ENCODE results near the gene TTC38.

TTC38 gene

GRCh38 chr22:46292173-46292572 is 24.4 kb downstream of the TTC38 start:
- no peaks in the 10 kb centered on the region for H3K9me3 ChIP-seq (ENCODE audit: control insufficient read depth in 1 of 2, low read length in 2 of 2)
- peaks cover 0 to 14% of the 10 kb centered on the region in 2 donors for H3K4me1 ChIP-seq (ENCODE audit: control insufficient read depth in 1 of 2, insufficient read depth in 2 of 2, low read length in 2 of 2)
- H3K27me3 ChIP-seq (ENCODE audit: low read depth, low read length) = no peaks in the 10 kb centered on the region
- no peak overlapping the region for H3K27ac ChIP-seq (ENCODE audit: low read length)
- peaks cover 11 to 50% of the 10 kb centered on the region in 2 donors for H3K36me3 ChIP-seq (ENCODE audit: control insufficient read depth in 1 of 2, insufficient read depth in 2 of 2, low read length in 2 of 2)
- no peak overlapping the region for H3K4me3 ChIP-seq (ENCODE audit: low read depth in 1 of 2, low read length in 2 of 2)

- H3K9me3 ChIP-seq (ENCODE audit: control insufficient read depth in 1 of 2, low read length in 2 of 2) = no peaks in the 10 kb centered on the region
- no peak overlapping the region for H3K27ac ChIP-seq (ENCODE audit: low read length)
- peaks cover 3 to 18% of the 10 kb centered on the region in 2 donors for H3K4me1 ChIP-seq (ENCODE audit: control insufficient read depth in 1 of 2, insufficient read depth in 2 of 2, low read length in 2 of 2)
- no peaks in the 10 kb centered on the region for H3K27me3 ChIP-seq (ENCODE audit: low read depth, low read length)
- H3K36me3 ChIP-seq (ENCODE audit: control insufficient read depth in 1 of 2, insufficient read depth in 2 of 2, low read length in 2 of 2) = peaks cover 11 to 45% of the 10 kb centered on the region in 2 donors
- no peak overlapping the region for H3K4me3 ChIP-seq (ENCODE audit: low read depth in 1 of 2, low read length in 2 of 2)
Measured at GRCh38 chr22:46292732-46293131, 24.9 kb downstream of the TTC38 start.

- H3K27ac ChIP-seq (ENCODE audit: low read length) = no peak overlapping the region
- no peaks in the 10 kb centered on the region for H3K27me3 ChIP-seq (ENCODE audit: low read depth, low read length)
- no peak overlapping the region for H3K4me3 ChIP-seq (ENCODE audit: low read depth in 1 of 2, low read length in 2 of 2)
- H3K36me3 ChIP-seq (ENCODE audit: control insufficient read depth in 1 of 2, insufficient read depth in 2 of 2, low read length in 2 of 2) = peaks cover 11 to 39% of the 10 kb centered on the region in 2 donors
- no peaks in the 10 kb centered on the region for H3K9me3 ChIP-seq (ENCODE audit: control insufficient read depth in 1 of 2, low read length in 2 of 2)
- peaks cover 3 to 18% of the 10 kb centered on the region in 2 donors for H3K4me1 ChIP-seq (ENCODE audit: control insufficient read depth in 1 of 2, insufficient read depth in 2 of 2, low read length in 2 of 2)
Measured at GRCh38 chr22:46293577-46294260, 25.9 kb downstream of the TTC38 start.

- H3K9me3 ChIP-seq (ENCODE audit: control insufficient read depth in 1 of 2, low read length in 2 of 2) = no peaks in the 10 kb centered on the region
- no peak overlapping the region for H3K4me3 ChIP-seq (ENCODE audit: low read depth in 1 of 2, low read length in 2 of 2)
- H3K27ac ChIP-seq (ENCODE audit: low read length) = no peak overlapping the region
- peaks cover 11 to 29% of the 10 kb centered on the region in 2 donors for H3K36me3 ChIP-seq (ENCODE audit: control insufficient read depth in 1 of 2, insufficient read depth in 2 of 2, low read length in 2 of 2)
- no peaks in the 10 kb centered on the region for H3K27me3 ChIP-seq (ENCODE audit: low read depth, low read length)
- peaks cover 3 to 18% of the 10 kb centered on the region in 2 donors for H3K4me1 ChIP-seq (ENCODE audit: control insufficient read depth in 1 of 2, insufficient read depth in 2 of 2, low read length in 2 of 2)
Measured at GRCh38 chr22:46294784-46295183, 27.0 kb downstream of the TTC38 start.

- Histone ChIP-seq H3K4me3 (ENCODE audit: low read depth in 1 of 2, low read length in 2 of 2) (peak overlapping the region; percentile 74 to 77), H3K9me3 (ENCODE audit: control insufficient read depth in 1 of 2, low read length in 2 of 2) (no peaks in the 10 kb centered on the region), H3K27me3 (ENCODE audit: low read depth, low read length) (no peaks in the 10 kb centered on the region), H3K4me1 (ENCODE audit: control insufficient read depth in 1 of 2, insufficient read depth in 2 of 2, low read length in 2 of 2) (peaks cover 3 to 18% of the 10 kb centered on the region in 2 donors), H3K27ac (ENCODE audit: low read length) (peak overlapping the region; percentile 90), H3K36me3 (ENCODE audit: control insufficient read depth in 1 of 2, insufficient read depth in 2 of 2, low read length in 2 of 2) (peaks cover 11 to 28% of the 10 kb centered on the region in 2 donors)
Measured at GRCh38 chr22:46295277-46295971, 27.6 kb downstream of the TTC38 start.

GRCh38 chr22:46296257-46297150 is 28.7 kb downstream of the TTC38 start, which contains the start of gene GTSE1:
TSS of gene GTSE1 (plus strand) at chr22:46296870. CDS start at chr22:46297401, 531 bp downstream.
- Histone ChIP-seq H3K36me3 (ENCODE audit: control insufficient read depth in 1 of 2, insufficient read depth in 2 of 2, low read length in 2 of 2) (peaks cover 11 to 19% of the 10 kb centered on the region in 2 donors), H3K9me3 (ENCODE audit: control insufficient read depth in 1 of 2, low read length in 2 of 2) (no peaks in the 10 kb centered on the region), H3K4me1 (ENCODE audit: control insufficient read depth in 1 of 2, insufficient read depth in 2 of 2, low read length in 2 of 2) (peaks cover 3 to 18% of the 10 kb centered on the region in 2 donors), H3K27ac (ENCODE audit: low read length) (peak within 1 kb of the TSS; percentile 90), H3K27me3 (ENCODE audit: low read depth, low read length) (no peaks in the 10 kb centered on the region), H3K4me3 (ENCODE audit: low read depth in 1 of 2, low read length in 2 of 2) (peak within 1 kb of the TSS; percentile 74 to 77)

GRCh38 chr22:46297151-46297812 is 29.5 kb downstream of the TTC38 start:
- peaks cover 9 to 12% of the 10 kb centered on the region in 2 donors for H3K36me3 ChIP-seq (ENCODE audit: control insufficient read depth in 1 of 2, insufficient read depth in 2 of 2, low read length in 2 of 2)
- H3K9me3 ChIP-seq (ENCODE audit: control insufficient read depth in 1 of 2, low read length in 2 of 2) = no peaks in the 10 kb centered on the region
- H3K27ac ChIP-seq (ENCODE audit: low read length) = no peak overlapping the region
- H3K27me3 ChIP-seq (ENCODE audit: low read depth, low read length) = no peaks in the 10 kb centered on the region
- peak overlapping the region; percentile 74 to 77 for H3K4me3 ChIP-seq (ENCODE audit: low read depth in 1 of 2, low read length in 2 of 2)
- peaks cover 3 to 18% of the 10 kb centered on the region in 2 donors for H3K4me1 ChIP-seq (ENCODE audit: control insufficient read depth in 1 of 2, insufficient read depth in 2 of 2, low read length in 2 of 2)

GRCh38 chr22:46299101-46299500 is 31.3 kb downstream of the TTC38 start:
- H3K9me3 ChIP-seq (ENCODE audit: control insufficient read depth in 1 of 2, low read length in 2 of 2) = no peaks in the 10 kb centered on the region
- peaks cover 3 to 18% of the 10 kb centered on the region in 2 donors for H3K4me1 ChIP-seq (ENCODE audit: control insufficient read depth in 1 of 2, insufficient read depth in 2 of 2, low read length in 2 of 2)
- no peaks in the 10 kb centered on the region for H3K36me3 ChIP-seq (ENCODE audit: control insufficient read depth in 1 of 2, insufficient read depth in 2 of 2, low read length in 2 of 2)
- H3K27ac ChIP-seq (ENCODE audit: low read length) = no peak overlapping the region
- H3K4me3 ChIP-seq (ENCODE audit: low read depth in 1 of 2, low read length in 2 of 2) = no peak overlapping the region
- no peaks in the 10 kb centered on the region for H3K27me3 ChIP-seq (ENCODE audit: low read depth, low read length)

- H3K9me3 ChIP-seq (ENCODE audit: control insufficient read depth in 1 of 2, low read length in 2 of 2) = no peaks in the 10 kb centered on the region
Measured at GRCh38 chr22:46300491-46300890, 32.7 kb downstream of the TTC38 start.

GRCh38 chr22:46303347-46303965 is 35.6 kb downstream of the TTC38 start:
- Histone ChIP-seq H3K9me3 (ENCODE audit: control insufficient read depth in 1 of 2, low read length in 2 of 2) (no peaks in the 10 kb centered on the region), H3K4me3 (ENCODE audit: low read depth in 1 of 2, low read length in 2 of 2) (no peak overlapping the region), H3K27ac (ENCODE audit: low read length) (no peak overlapping the region), H3K4me1 (ENCODE audit: control insufficient read depth in 1 of 2, insufficient read depth in 2 of 2, low read length in 2 of 2) (no peaks in the 10 kb centered on the region), H3K36me3 (ENCODE audit: control insufficient read depth in 1 of 2, insufficient read depth in 2 of 2, low read length in 2 of 2) (no peaks in the 10 kb centered on the region), H3K27me3 (ENCODE audit: low read depth, low read length) (no peaks in the 10 kb centered on the region)

More at GRCh38 chr22:46300491-46300890, 32.7 kb downstream of the TTC38 start:
- Histone ChIP-seq H3K27me3 (ENCODE audit: low read depth, low read length) (no peaks in the 10 kb centered on the region), H3K4me1 (ENCODE audit: control insufficient read depth in 1 of 2, insufficient read depth in 2 of 2, low read length in 2 of 2) (peaks cover 3 to 16% of the 10 kb centered on the region in 2 donors), H3K27ac (ENCODE audit: low read length) (no peak overlapping the region), H3K36me3 (ENCODE audit: control insufficient read depth in 1 of 2, insufficient read depth in 2 of 2, low read length in 2 of 2) (no peaks in the 10 kb centered on the region), H3K4me3 (ENCODE audit: low read depth in 1 of 2, low read length in 2 of 2) (no peak overlapping the region)

All from muscle layer of duodenum (tissue), 2 donors.